Mesenchymal stem cell (in vitro differentiated cells and primary cell): ENCODE data around the gene EYA4.

ENCODE experiments used
- DNase-seq: peaks from one replicate; pipeline ENCODE4 v3.0.0-alpha.2; 2013
- H2AFZ ChIP-seq: one replicate; pipeline ENCODE4 v1.6.1; 2013; ENCODE audit warnings: low read depth, mild to moderate bottlenecking, control low read depth, inconsistent platforms, low read length, moderate library complexity
- H2AK5ac ChIP-seq: 2 replicates; pipeline ENCODE4 v1.6.1; 2013; ENCODE audit warnings: low read length, moderate library complexity, mild to moderate bottlenecking, inconsistent platforms; ENCODE audit not compliant: severe bottlenecking
- H2BK120ac ChIP-seq: one replicate; pipeline ENCODE4 v1.6.1; 2013; ENCODE audit warnings: low read depth, mild to moderate bottlenecking, inconsistent platforms, low read length, moderate library complexity
- H2BK12ac ChIP-seq, 2 experiments: one replicate each; pipeline ENCODE4 v1.6.1; 2013; ENCODE audit warnings: inconsistent platforms in 2 of 2, low read length in 2 of 2, mild to moderate bottlenecking in 2 of 2, moderate library complexity in 2 of 2, control low read depth in 1 of 2
- H2BK15ac ChIP-seq: one replicate; pipeline ENCODE4 v1.6.1; 2013; ENCODE audit warnings: mild to moderate bottlenecking, low read depth, inconsistent platforms; ENCODE audit not compliant: poor library complexity, severe bottlenecking
- H2BK5ac ChIP-seq: 2 replicates; pipeline ENCODE4 v1.6.1; 2013; ENCODE audit warnings: low read depth, mild to moderate bottlenecking, low read length, control low read depth, inconsistent platforms; ENCODE audit not compliant: poor library complexity, severe bottlenecking
- H3K14ac ChIP-seq, 2 experiments: one replicate each; pipeline ENCODE4 v1.6.1; 2013; ENCODE audit warnings: inconsistent platforms in 2 of 2, low read length in 2 of 2, control low read depth in 1 of 2, mild to moderate bottlenecking in 1 of 2, moderate library complexity in 1 of 2
- H3K18ac ChIP-seq, 2 experiments: one replicate each; pipeline ENCODE4 v1.6.1; 2013; ENCODE audit warnings: inconsistent platforms in 2 of 2, low read length in 2 of 2, control low read depth in 1 of 2, low read depth in 1 of 2, mild to moderate bottlenecking in 1 of 2
- H3K23ac ChIP-seq, 2 experiments: one replicate each; pipeline ENCODE4 v1.6.1; 2013; ENCODE audit warnings: inconsistent platforms in 2 of 2, low read length in 2 of 2, mild to moderate bottlenecking in 2 of 2, moderate library complexity in 2 of 2, control low read depth in 1 of 2
- H3K27ac ChIP-seq: 2 replicates; pipeline ENCODE4 v1.5.1; 2013; ENCODE audit warnings: mild to moderate bottlenecking, moderate library complexity, low read length, control low read depth, inconsistent platforms; ENCODE audit not compliant: poor library complexity, severe bottlenecking
- H3K27me3 ChIP-seq, 2 experiments: 2 replicates each; pipeline versions ENCODE4 v1.6.1 to v1.7.0; 2013; ENCODE audit warnings: low read length in 2 of 2, mild to moderate bottlenecking in 2 of 2, moderate library complexity in 2 of 2, control low read depth in 1 of 2, inconsistent platforms in 1 of 2; ENCODE audit not compliant: control insufficient read depth in 1 of 2, insufficient read depth in 1 of 2
- H3K36me3 ChIP-seq, 2 experiments: 2 replicates each; pipeline versions ENCODE4 v1.6.1 to v1.7.0; 2013; ENCODE audit warnings: low read length in 2 of 2, control low read depth in 1 of 2, inconsistent platforms in 1 of 2, low read depth in 1 of 2, mild to moderate bottlenecking in 1 of 2; ENCODE audit not compliant: insufficient read depth in 2 of 2, control insufficient read depth in 1 of 2
- H3K4ac ChIP-seq, 2 experiments: one replicate each; pipeline ENCODE4 v1.6.1; 2013; ENCODE audit warnings: inconsistent platforms in 2 of 2, low read length in 2 of 2, mild to moderate bottlenecking in 2 of 2, moderate library complexity in 2 of 2, control low read depth in 1 of 2, low read depth in 1 of 2
- H3K4me1 ChIP-seq: 2 replicates; pipeline ENCODE4 v1.6.1; 2013; ENCODE audit warnings: low read depth, low read length, control low read depth; ENCODE audit not compliant: control insufficient read depth, insufficient read depth
- H3K4me2 ChIP-seq: 2 replicates; pipeline ENCODE4 v1.6.1; 2013; ENCODE audit warnings: low read length, mild to moderate bottlenecking, inconsistent platforms; ENCODE audit not compliant: poor library complexity, severe bottlenecking
- H3K4me3 ChIP-seq, 2 experiments: 2 replicates each; pipeline versions ENCODE4 v1.5.1 to v1.7.0; 2013; ENCODE audit warnings: low read length in 2 of 2, mild to moderate bottlenecking in 2 of 2, control low read depth in 1 of 2, low read depth in 1 of 2; ENCODE audit not compliant: insufficient read depth in 1 of 2
- H3K79me1 ChIP-seq: replicated peaks from 2 replicates; pipeline ENCODE4 v1.6.1; 2013; ENCODE audit warnings: mild to moderate bottlenecking, control low read depth, low read length, inconsistent platforms; ENCODE audit not compliant: poor library complexity, severe bottlenecking
- H3K9ac ChIP-seq: 2 replicates; pipeline ENCODE4 v1.7.0; 2013; ENCODE audit warnings: mild to moderate bottlenecking, low read length, moderate library complexity
- H3K9me3 ChIP-seq: 2 replicates; pipeline ENCODE4 v1.7.0; 2013; ENCODE audit warnings: mild to moderate bottlenecking, low read length; ENCODE audit not compliant: control insufficient read depth
- H4K8ac ChIP-seq: one replicate; pipeline ENCODE4 v1.6.1; 2013; ENCODE audit warnings: inconsistent platforms, mild to moderate bottlenecking, low read length, moderate library complexity
- H4K91ac ChIP-seq: one replicate; pipeline ENCODE4 v1.6.1; 2013; ENCODE audit warnings: mild to moderate bottlenecking, low read length, inconsistent platforms
- WGBS: methylation state at CpG from one replicate; pipeline ENCODE4 v1.1.7; 2013; ENCODE audit warnings: mixed read lengths; 5-methylcytosine and 5-hydroxymethylcytosine counted together

Gene EYA4

GRCh38 chr6:133571681-133572080 lies 330.5 kb downstream of the EYA4 start:
- no peak for DNase-seq
- H3K4me2 ChIP-seq = no peak overlapping the region
- H3K18ac ChIP-seq = no peak overlapping the region
- H3K27me3 ChIP-seq = no peaks in the 10 kb centered on the region
- H3K36me3 ChIP-seq = no peaks in the 10 kb centered on the region
- H3K4ac ChIP-seq = no peak overlapping the region
- H4K8ac ChIP-seq = no peak overlapping the region
- no peak overlapping the region for H2AK5ac ChIP-seq
- H2AFZ ChIP-seq = no peak overlapping the region
- H3K23ac ChIP-seq = no peak overlapping the region
- H3K4me3 ChIP-seq = no peak overlapping the region
- no peak overlapping the region for H4K91ac ChIP-seq
- H3K9ac ChIP-seq = no peak overlapping the region
- 74% methylated on average over 2 of the region's 3 CpGs for WGBS
- H3K79me1 ChIP-seq = no peaks in the 10 kb centered on the region
- H3K4me1 ChIP-seq = no peaks in the 10 kb centered on the region
- H3K14ac ChIP-seq = no peak overlapping the region
- no peaks in the 10 kb centered on the region for H3K9me3 ChIP-seq
- H2BK15ac ChIP-seq = no peak overlapping the region
- no peak overlapping the region for H2BK12ac ChIP-seq
- no peak overlapping the region for H2BK120ac ChIP-seq
- H3K27ac ChIP-seq = no peak overlapping the region
- H2BK5ac ChIP-seq = no peak overlapping the region

- Histone ChIP-seq H3K4me2 (no peak overlapping the region), H2AFZ (no peak overlapping the region), H2BK15ac (no peak overlapping the region), H2BK5ac (no peak overlapping the region), H3K18ac (no peak overlapping the region), H2BK120ac (no peak overlapping the region), H3K79me1 (no peaks in the 10 kb centered on the region), H3K36me3 (no peaks in the 10 kb centered on the region), H3K27me3 (no peaks in the 10 kb centered on the region), H3K4me3 (no peak overlapping the region), H3K27ac (no peak overlapping the region), H2BK12ac (no peak overlapping the region), H3K23ac (no peak overlapping the region), H4K8ac (no peak overlapping the region), H3K4ac (no peak overlapping the region), H2AK5ac (no peak overlapping the region), H3K4me1 (no peaks in the 10 kb centered on the region), H4K91ac (no peak overlapping the region), H3K14ac (no peak overlapping the region), H3K9me3 (no peaks in the 10 kb centered on the region), H3K9ac (no peak overlapping the region)
- 83% methylated on average over 1 of the region's 1 CpG for WGBS
- no peak for DNase-seq
Observed at GRCh38 chr6:133577851-133578250, 336.7 kb downstream of the EYA4 start.
